ENCODE results near the gene HSD3B7. TPM values are rescaled to one million over a fixed set of nuclear protein-coding genes. Genes with fewer than 3 reads are reported as not detected.

HSD3B7 gene
- total RNA-seq, 6 donors from 2014 or later = 10.5 to 38.8 (median 21.3) TPM

- no peak for ATAC-seq (ENCODE audit: low FRiP score in 2 of 2)
- no peaks in the 10 kb centered on the region for H3K27me3 ChIP-seq
These were observed 33.3 kb upstream of the HSD3B7 start for GRCh38 chr16:30951750-30952149.

GRCh38 chr16:30953111-30953510, 31.9 kb upstream of the HSD3B7 start:
- ATAC-seq (ENCODE audit: low FRiP score in 2 of 2) (no peak), DNase-seq (no peak)
- Histone ChIP-seq H3K4me3 (no peak overlapping the region), H3K4me1 (peaks cover 26 to 49% (median 34%) of the 10 kb centered on the region in 4 donors), H3K9me3 (no peaks in the 10 kb centered on the region), H3K27me3 (no peaks in the 10 kb centered on the region), H3K27ac (no peak overlapping the region), H3K36me3 (peaks cover 0 to 7% (median 0%) of the 10 kb centered on the region in 4 donors)
- WGBS, 2 donors = 87 to 88% methylated on average over 5 to 9 of the region's 9 CpGs
- TF ChIP-seq POLR2AphosphoS5 (IDR thresholded peaks at IDR 0.05) (no peak), CTCF (IDR thresholded peaks at IDR 0.05) (no peak), EP300 (IDR thresholded peaks at IDR 0.05) (no peak), POLR2A (IDR thresholded peaks at IDR 0.05) (no peak)

More at GRCh38 chr16:30951750-30952149, 33.3 kb upstream of the HSD3B7 start:
- 40 to 48% methylated on average over 3 of the region's 3 CpGs for WGBS, 2 donors
- H3K27ac ChIP-seq = peak overlapping the region in 2 of 4 donors; percentile 60 to 99
- TF ChIP-seq POLR2A (IDR thresholded peaks at IDR 0.05) = no peak
- TF ChIP-seq POLR2AphosphoS5 (IDR thresholded peaks at IDR 0.05) = no peak
- no peak for TF ChIP-seq EP300 (IDR thresholded peaks at IDR 0.05)
- TF ChIP-seq CTCF (IDR thresholded peaks at IDR 0.05) = no peak
- no peak for DNase-seq
- H3K4me3 ChIP-seq = no peak overlapping the region
- H3K4me1 ChIP-seq = peaks cover 25 to 52% (median 35%) of the 10 kb centered on the region in 4 donors
- H3K9me3 ChIP-seq = no peaks in the 10 kb centered on the region
- H3K36me3 ChIP-seq = peaks cover 0 to 11% (median 0%) of the 10 kb centered on the region in 4 donors

GRCh38 chr16:30953511-30954124, 31.4 kb upstream of the HSD3B7 start:
- peak; percentile 52 to 79 for DNase-seq
- H3K36me3 ChIP-seq = peaks cover 0 to 7% (median 0%) of the 10 kb centered on the region in 4 donors
- 40 to 61% methylated on average over 7 to 10 of the region's 15 CpGs for WGBS, 2 donors
- no peak for ATAC-seq (ENCODE audit: low FRiP score in 2 of 2)
- H3K4me3 ChIP-seq = no peak overlapping the region
- no peak overlapping the region for H3K27ac ChIP-seq
- no peaks in the 10 kb centered on the region for H3K9me3 ChIP-seq
- peaks cover 27 to 49% (median 33%) of the 10 kb centered on the region in 4 donors for H3K4me1 ChIP-seq
- TF ChIP-seq POLR2A (IDR thresholded peaks at IDR 0.05) (no peak), EP300 (IDR thresholded peaks at IDR 0.05) (no peak), POLR2AphosphoS5 (IDR thresholded peaks at IDR 0.05) (no peak), CTCF (IDR thresholded peaks at IDR 0.05) (peak; percentile 17 to 64 (median 42))
- no peaks in the 10 kb centered on the region for H3K27me3 ChIP-seq

- ATAC-seq (ENCODE audit: low FRiP score in 2 of 2) (no peak), DNase-seq (no peak)
- Histone ChIP-seq H3K27me3 (no peaks in the 10 kb centered on the region), H3K9me3 (no peaks in the 10 kb centered on the region), H3K36me3 (peaks cover under 1 to 17% (median 6%) of the 10 kb centered on the region in 4 donors), H3K4me1 (peaks cover 29 to 56% (median 38%) of the 10 kb centered on the region in 4 donors), H3K27ac (no peak overlapping the region), H3K4me3 (no peak overlapping the region)
- TF ChIP-seq POLR2AphosphoS5 (IDR thresholded peaks at IDR 0.05) (no peak), EP300 (IDR thresholded peaks at IDR 0.05) (no peak), CTCF (IDR thresholded peaks at IDR 0.05) (no peak), POLR2A (IDR thresholded peaks at IDR 0.05) (no peak)
- WGBS, 2 donors = 87 to 92% methylated on average over 8 of the region's 8 CpGs
These were observed 30.0 kb upstream of the HSD3B7 start for GRCh38 chr16:30954993-30955392.
